Astrocyte of the spinal cord (primary cell): ENCODE results near the gene PKHD1.

Source experiments
- DNase-seq: peaks from one replicate; pipeline ENCODE4 v3.0.0; 2011; ENCODE audit warnings: low read depth, low spot score
- H3K4me3 ChIP-seq: 2 replicates; pipeline ENCODE4 v1.5.1; 2011; ENCODE audit warnings: low read depth, mild to moderate bottlenecking, low read length, moderate library complexity
- in situ Hi-C: cut with HindIII; loops from 2 replicates; pipeline ENCODE4 v1.10.0; 2017; ENCODE audit warnings: low sequenced_read_pairs
- TF ChIP-seq, protein P1 (sequence below): IDR thresholded peaks from 2 replicates; pipeline ENCODE4 v1.5.1; 2012; ENCODE audit warnings: low read depth, mild to moderate bottlenecking, low read length, inconsistent platforms

The PKHD1 gene

GRCh38 chr6:51608932-51609331 lies 478.5 kb downstream of the PKHD1 start:
- TF ChIP-seq, protein P1, sequence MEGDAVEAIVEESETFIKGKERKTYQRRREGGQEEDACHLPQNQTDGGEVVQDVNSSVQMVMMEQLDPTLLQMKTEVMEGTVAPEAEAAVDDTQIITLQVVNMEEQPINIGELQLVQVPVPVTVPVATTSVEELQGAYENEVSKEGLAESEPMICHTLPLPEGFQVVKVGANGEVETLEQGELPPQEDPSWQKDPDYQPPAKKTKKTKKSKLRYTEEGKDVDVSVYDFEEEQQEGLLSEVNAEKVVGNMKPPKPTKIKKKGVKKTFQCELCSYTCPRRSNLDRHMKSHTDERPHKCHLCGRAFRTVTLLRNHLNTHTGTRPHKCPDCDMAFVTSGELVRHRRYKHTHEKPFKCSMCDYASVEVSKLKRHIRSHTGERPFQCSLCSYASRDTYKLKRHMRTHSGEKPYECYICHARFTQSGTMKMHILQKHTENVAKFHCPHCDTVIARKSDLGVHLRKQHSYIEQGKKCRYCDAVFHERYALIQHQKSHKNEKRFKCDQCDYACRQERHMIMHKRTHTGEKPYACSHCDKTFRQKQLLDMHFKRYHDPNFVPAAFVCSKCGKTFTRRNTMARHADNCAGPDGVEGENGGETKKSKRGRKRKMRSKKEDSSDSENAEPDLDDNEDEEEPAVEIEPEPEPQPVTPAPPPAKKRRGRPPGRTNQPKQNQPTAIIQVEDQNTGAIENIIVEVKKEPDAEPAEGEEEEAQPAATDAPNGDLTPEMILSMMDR: no peak
- no peak for DNase-seq
- in situ Hi-C loops: no loop called here
- no peak overlapping the region for H3K4me3 ChIP-seq

- in situ Hi-C loops: no loop called here
- TF ChIP-seq, protein P1: no peak
- DNase-seq: no peak
- H3K4me3 ChIP-seq: no peak overlapping the region
Measured at GRCh38 chr6:51608383-51608782, 479.0 kb downstream of the PKHD1 start.

DNA sequence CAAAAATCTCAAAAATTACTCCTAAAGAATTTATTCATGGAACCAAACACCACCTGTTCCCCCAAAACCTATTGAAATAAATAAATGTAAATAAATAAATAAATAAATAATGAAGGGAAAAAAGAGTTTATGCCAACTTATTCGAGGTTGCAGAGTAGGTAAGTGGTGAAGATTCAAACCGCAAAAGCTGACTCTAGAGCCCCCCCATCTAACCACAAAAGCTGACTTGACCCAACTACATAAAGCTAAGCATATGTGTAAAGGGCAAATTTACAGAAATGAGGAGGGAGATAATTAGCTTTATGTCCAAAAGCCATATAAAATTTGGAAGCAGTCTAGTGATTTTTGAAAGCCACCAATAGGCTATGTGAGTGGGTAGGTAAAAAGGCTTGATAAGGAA lies 486.9 kb downstream of the PKHD1 start:
- in situ Hi-C loops: no loop called here
- no peak for DNase-seq
- H3K4me3 ChIP-seq: no peak overlapping the region
- TF ChIP-seq, protein P1: no peak

- in situ Hi-C loops: no loop called here
Measured at GRCh38 chr6:51598171-51598570, 489.2 kb downstream of the PKHD1 start.

GRCh38 chr6:51594981-51595380 lies 492.4 kb downstream of the PKHD1 start:
- in situ Hi-C loops: no loop called here
- DNase-seq: no peak
- TF ChIP-seq, protein P1: no peak
- H3K4me3 ChIP-seq: no peak overlapping the region

More at GRCh38 chr6:51598171-51598570, 489.2 kb downstream of the PKHD1 start:
- H3K4me3 ChIP-seq: no peak overlapping the region
- TF ChIP-seq, protein P1: no peak
- no peak for DNase-seq

GRCh38 chr6:51585264-51585663 lies 502.1 kb downstream of the PKHD1 start:
- TF ChIP-seq, protein P1: no peak
- DNase-seq: no peak
- H3K4me3 ChIP-seq: no peak overlapping the region
- in situ Hi-C loops: no loop called here

- H3K4me3 ChIP-seq: no peak overlapping the region
- no peak for DNase-seq
- TF ChIP-seq, protein P1: no peak
- in situ Hi-C loops: no loop called here
Measured at GRCh38 chr6:51584163-51584562, 503.2 kb downstream of the PKHD1 start.
